A673 (cell line): ENCODE results near the gene F7. TPM values are rescaled to one million over a fixed set of nuclear protein-coding genes. Genes with fewer than 3 reads are reported as not detected.

ENCODE experiments used
- BruUV-seq: library from RNA; stranded (reverse); fragments of 400-500 nt; replicated peaks from 2 replicates; lab custom pipeline; 2021; lab: Mats Ljungman, UMichigan
- CTCF ChIA-PET: fragments of 300-600 bp; sonication (Branson Sonifier 250); formaldehyde crosslinking; loops from one replicate; lab custom pipeline; 2022; ENCODE audit warnings: antibody characterized with exemption; lab: Charles Lee
- POLR2A ChIA-PET: fragments of 300-600 bp; sonication (Branson Sonifier 250); formaldehyde crosslinking; loops from one replicate; lab custom pipeline; 2022; ENCODE audit warnings: antibody characterized with exemption; ENCODE audit not compliant: low non-redundant PET; lab: Charles Lee
- DNase-seq: peaks from one replicate; pipeline ENCODE4 v3.0.0-alpha.2; 2015; ENCODE audit warnings: low spot score
- H3K27ac ChIP-seq: fragments of 200-600 bp; sonication (generic); 2 replicates; pipeline ENCODE4 v1.5.1; 2016; ENCODE audit warnings: mixed run types, low read depth, mild to moderate bottlenecking, mixed read lengths, antibody characterized with exemption, low read length; ENCODE audit not compliant: poor library complexity, severe bottlenecking
- H3K27me3 ChIP-seq: fragments of 200-600 bp; sonication (generic); replicated peaks from 2 replicates; pipeline ENCODE4 v1.6.1; 2017; ENCODE audit warnings: mixed run types, low read depth, mild to moderate bottlenecking, mixed read lengths, antibody characterized with exemption, low read length; ENCODE audit not compliant: insufficient read depth, poor library complexity
- H3K36me3 ChIP-seq: fragments of 200-600 bp; sonication (generic); 2 replicates; pipeline ENCODE4 v1.6.1; 2016; ENCODE audit warnings: mixed run types, mild to moderate bottlenecking, mixed read lengths, antibody characterized with exemption, low read length; ENCODE audit not compliant: insufficient read depth, poor library complexity, severe bottlenecking
- H3K4me1 ChIP-seq: fragments of 200-600 bp; sonication (generic); 2 replicates; pipeline ENCODE4 v1.6.1; 2017; ENCODE audit warnings: mixed run types, mild to moderate bottlenecking, mixed read lengths, antibody characterized with exemption, low read length; ENCODE audit not compliant: insufficient read depth, poor library complexity, severe bottlenecking
- H3K4me3 ChIP-seq: fragments of 200-600 bp; sonication (generic); 2 replicates; pipeline ENCODE4 v1.5.1; 2016; ENCODE audit warnings: low read depth, mixed run types, mild to moderate bottlenecking, mixed read lengths, low read length; ENCODE audit not compliant: poor library complexity, severe bottlenecking
- H3K9me3 ChIP-seq: fragments of 200-600 bp; sonication (generic); 2 replicates; pipeline ENCODE4 v1.6.1; 2016; ENCODE audit warnings: mixed run types, low read depth, mild to moderate bottlenecking, mixed read lengths, antibody characterized with exemption, low read length; ENCODE audit not compliant: poor library complexity, severe bottlenecking
- EZH2 ChIP-seq: fragments of 200-600 bp; sonication (generic); IDR thresholded peaks from 2 replicates; pipeline ENCODE4 v1.6.1; 2017; ENCODE audit warnings: borderline replicate concordance, low read depth, mild to moderate bottlenecking, mixed read lengths, antibody characterized with exemption, low read length; ENCODE audit not compliant: poor library complexity, severe bottlenecking
- intact Hi-C: fragments of 100-400 bp; cut with micrococcal nuclease; formaldehyde crosslinking; loops from one replicate; pipeline ENCODE4 v1.10.0; 2022; ENCODE audit not compliant: unreplicated experiment
- total RNA-seq: library from RNA; stranded (reverse); gene quantifications from 2 replicates; pipeline ENCODE4 v1.2.3, GENCODE V29; 2021
- TF ChIP-seq, protein P1 (sequence below): fragments of 300-800, 200-600 bp; sonication (generic); conservative IDR thresholded peaks from 2 replicates; pipeline ENCODE4 v1.5.1; 2017; ENCODE audit warnings: low read depth, mild to moderate bottlenecking, antibody characterized with exemption, low read length, moderate library complexity, mixed read lengths

F7 gene
- total RNA-seq, 1 experiment from 2014 or later, result not detected

DNA sequence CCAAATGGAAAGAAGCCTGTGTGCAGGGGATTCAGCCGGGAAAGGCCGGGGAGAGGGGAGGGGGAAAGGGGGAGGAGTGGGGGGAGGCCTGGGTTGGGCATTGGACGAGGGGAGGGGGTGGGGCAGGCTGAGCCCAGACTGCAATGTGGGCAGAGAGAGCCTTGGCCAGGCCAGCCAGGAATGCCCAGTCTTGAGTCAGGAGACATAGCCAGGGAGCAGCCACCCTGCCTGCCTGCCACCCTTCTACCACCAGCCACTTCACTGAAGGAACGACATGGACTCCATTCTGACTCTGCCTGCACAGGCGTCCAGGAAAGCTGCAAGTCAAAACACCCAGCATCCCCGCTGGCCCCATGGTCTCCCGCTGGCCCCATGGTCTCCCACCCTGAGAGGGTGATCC, 53.4 kb downstream of the F7 start:
- H3K36me3 ChIP-seq, result no peaks in the 10 kb centered on the region
- intact Hi-C loops, result no loop called here
- no peaks in the 10 kb centered on the region for H3K27me3 ChIP-seq
- H3K4me1 ChIP-seq, result peaks cover 14% of the 10 kb centered on the region
- CTCF ChIA-PET, result no interaction called here
- TF ChIP-seq, protein P1, sequence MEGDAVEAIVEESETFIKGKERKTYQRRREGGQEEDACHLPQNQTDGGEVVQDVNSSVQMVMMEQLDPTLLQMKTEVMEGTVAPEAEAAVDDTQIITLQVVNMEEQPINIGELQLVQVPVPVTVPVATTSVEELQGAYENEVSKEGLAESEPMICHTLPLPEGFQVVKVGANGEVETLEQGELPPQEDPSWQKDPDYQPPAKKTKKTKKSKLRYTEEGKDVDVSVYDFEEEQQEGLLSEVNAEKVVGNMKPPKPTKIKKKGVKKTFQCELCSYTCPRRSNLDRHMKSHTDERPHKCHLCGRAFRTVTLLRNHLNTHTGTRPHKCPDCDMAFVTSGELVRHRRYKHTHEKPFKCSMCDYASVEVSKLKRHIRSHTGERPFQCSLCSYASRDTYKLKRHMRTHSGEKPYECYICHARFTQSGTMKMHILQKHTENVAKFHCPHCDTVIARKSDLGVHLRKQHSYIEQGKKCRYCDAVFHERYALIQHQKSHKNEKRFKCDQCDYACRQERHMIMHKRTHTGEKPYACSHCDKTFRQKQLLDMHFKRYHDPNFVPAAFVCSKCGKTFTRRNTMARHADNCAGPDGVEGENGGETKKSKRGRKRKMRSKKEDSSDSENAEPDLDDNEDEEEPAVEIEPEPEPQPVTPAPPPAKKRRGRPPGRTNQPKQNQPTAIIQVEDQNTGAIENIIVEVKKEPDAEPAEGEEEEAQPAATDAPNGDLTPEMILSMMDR, result no peak
- no peak for TF ChIP-seq EZH2
- no peak for DNase-seq
- POLR2A ChIA-PET, result no interaction called here
- no peak overlapping the region for H3K4me3 ChIP-seq
- no peak overlapping the region for H3K27ac ChIP-seq
- H3K9me3 ChIP-seq, result no peaks in the 10 kb centered on the region
- BruUV-seq, result no TSS peak

DNA sequence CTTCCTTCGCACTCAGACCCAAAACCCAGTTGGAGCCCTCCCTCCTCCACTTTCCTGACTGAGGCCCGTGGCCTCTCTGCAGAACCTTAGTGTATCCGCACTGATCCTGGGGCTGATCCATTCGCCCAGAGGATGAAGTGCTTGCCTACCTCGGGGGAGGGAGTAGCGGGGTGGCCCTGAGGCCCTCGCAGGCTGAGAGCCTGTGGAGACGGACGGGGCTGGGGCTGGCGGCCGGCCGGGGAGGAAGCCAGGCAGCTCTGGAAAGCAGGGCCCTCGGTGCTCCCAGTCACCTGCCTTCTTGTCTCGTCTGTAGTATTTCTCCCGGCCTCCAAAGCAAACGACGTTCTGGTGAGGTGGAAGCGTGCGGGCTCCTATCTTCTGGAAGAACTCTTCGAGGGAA, 54.1 kb downstream of the F7 start:
- ChIA-PET POLR2A (no interaction called here), CTCF (no interaction called here)
- TF ChIP-seq EZH2, result no peak
- TF ChIP-seq, protein P1, result no peak

DNA sequence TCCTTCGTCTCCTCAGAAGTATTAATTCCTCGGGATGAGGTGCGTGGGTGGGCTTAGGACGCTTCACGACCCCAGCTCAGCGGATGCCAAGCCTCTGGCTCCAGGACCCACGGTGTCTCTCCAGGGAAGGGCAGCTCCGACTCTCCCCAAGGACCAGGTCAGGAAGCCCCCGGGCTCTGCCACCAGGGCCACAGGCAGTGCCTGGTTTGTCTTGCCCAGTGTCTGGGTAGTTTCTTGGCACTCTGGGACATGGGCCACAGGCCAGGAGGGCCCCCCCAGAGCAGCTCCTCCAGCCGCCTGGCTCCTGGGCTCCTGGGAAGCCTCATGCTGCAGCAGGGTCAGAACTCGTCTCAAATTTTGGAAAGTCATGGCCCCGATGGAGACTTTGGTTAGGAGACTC, 55.4 kb downstream of the F7 start:
- CTCF ChIA-PET, result no interaction called here
- POLR2A ChIA-PET, result no interaction called here
- no peak for DNase-seq
- Histone ChIP-seq H3K4me3 (no peak overlapping the region), H3K36me3 (no peaks in the 10 kb centered on the region), H3K4me1 (peaks cover 14% of the 10 kb centered on the region), H3K27me3 (no peaks in the 10 kb centered on the region), H3K27ac (no peak overlapping the region), H3K9me3 (no peaks in the 10 kb centered on the region)
- intact Hi-C loops, result no loop called here
- TF ChIP-seq, protein P1, result no peak
- no peak for TF ChIP-seq EZH2
- BruUV-seq, result no TSS peak

More for the DNA sequence above, 54.1 kb downstream of the F7 start:
- DNase-seq, result no peak
- intact Hi-C loops, result no loop called here
- no peak overlapping the region for H3K4me3 ChIP-seq
- H3K27me3 ChIP-seq, result no peaks in the 10 kb centered on the region
- no TSS peak for BruUV-seq
- H3K9me3 ChIP-seq, result no peaks in the 10 kb centered on the region
- H3K27ac ChIP-seq, result no peak overlapping the region
- no peaks in the 10 kb centered on the region for H3K36me3 ChIP-seq
- H3K4me1 ChIP-seq, result peaks cover 14% of the 10 kb centered on the region
